HG03280 (cell line): ENCODE measurements around the gene ANXA6.

Experiments used
- ATAC-seq: cut with Tn5 transposase; IDR thresholded peaks from one replicate; pipeline ENCODE4 v1.9.1; 2021; ENCODE audit warnings: mild to moderate bottlenecking, moderate library complexity; ENCODE audit not compliant: unreplicated experiment

Gene ANXA6

GRCh38 chr5:151084363-151084762 is 73.2 kb downstream of the ANXA6 start:
- ATAC-seq: no peak

- no peak for ATAC-seq
Observed at GRCh38 chr5:151083081-151083676, 74.4 kb downstream of the ANXA6 start.

- no peak for ATAC-seq
Observed at GRCh38 chr5:151082282-151082902, 75.2 kb downstream of the ANXA6 start.

- ATAC-seq: no peak
Observed at GRCh38 chr5:151081431-151082281, 75.9 kb downstream of the ANXA6 start.

- ATAC-seq: peak; percentile 80
Observed at GRCh38 chr5:151080613-151081430, 76.8 kb downstream of the ANXA6 start, which contains the start of gene TNIP1. TNIP1 (minus strand) TSS chr5:151081034; CDS start chr5:151065095, 15,939 bp downstream.

GRCh38 chr5:151079838-151080612 is 77.6 kb downstream of the ANXA6 start:
- ATAC-seq: no peak

- ATAC-seq: peak; percentile 42
Observed at GRCh38 chr5:151078490-151079262, 78.9 kb downstream of the ANXA6 start.

GRCh38 chr5:151077967-151078366 is 79.6 kb downstream of the ANXA6 start:
- ATAC-seq: no peak

- ATAC-seq: no peak
Observed at GRCh38 chr5:151077419-151077818, 80.2 kb downstream of the ANXA6 start.

GRCh38 chr5:151076616-151077015 is 81.0 kb downstream of the ANXA6 start:
- ATAC-seq: no peak

- no peak for ATAC-seq
Observed at GRCh38 chr5:151075698-151076331, 81.8 kb downstream of the ANXA6 start.

- ATAC-seq: no peak
Observed at GRCh38 chr5:151074557-151074956, 83.0 kb downstream of the ANXA6 start.

- no peak for ATAC-seq
Observed at GRCh38 chr5:151073280-151073679, 84.3 kb downstream of the ANXA6 start.

GRCh38 chr5:151072630-151073025 is 85.0 kb downstream of the ANXA6 start:
- no peak for ATAC-seq

GRCh38 chr5:151071848-151072629 is 85.5 kb downstream of the ANXA6 start:
- ATAC-seq: no peak

GRCh38 chr5:151071021-151071420 is 86.6 kb downstream of the ANXA6 start:
- ATAC-seq: no peak

GRCh38 chr5:151070449-151070848 is 87.1 kb downstream of the ANXA6 start:
- no peak for ATAC-seq
